Body of pancreas (tissue), 4 donors: ENCODE data around the gene AQP12B. TPM values are rescaled to one million over a fixed set of nuclear protein-coding genes. Genes with fewer than 3 reads are reported as not detected.

Experiments
- ATAC-seq: fragments of 150-250 bp; one replicate; pipeline ENCODE4 v1.9.1; 2016
- DNase-seq, 4 donors: peaks; one replicate each; pipeline ENCODE4 v3.0.0-alpha.2; 2019
- H3K27ac ChIP-seq, 4 donors: fragments of 200-600 bp; sonication (generic); 1 replicate in 3 of 4; 2 replicates in 1 of 4; pipeline versions ENCODE4 v1.5.1 to v1.6.1; 2016 to 2019; ENCODE audit warnings: mild to moderate bottlenecking in 1 of 4, mixed read lengths in 1 of 4, moderate library complexity in 1 of 4
- H3K27me3 ChIP-seq, 2 donors: fragments of 200-600 bp; sonication (generic); one replicate each; pipeline ENCODE4 v1.6.0; 2016; ENCODE audit warnings: mild to moderate bottlenecking in 1 of 2
- H3K36me3 ChIP-seq, 2 donors: fragments of 200-600 bp; sonication (generic); replicated peaks in 1 of 2; 2 replicates each; pipeline ENCODE4 v1.5.1; 2016; ENCODE audit warnings: low read depth in 2 of 2; ENCODE audit not compliant: insufficient read depth in 1 of 2
- H3K4me1 ChIP-seq: fragments of 200-600 bp; sonication (generic); one replicate; pipeline ENCODE4 v1.6.0; 2016
- H3K4me3 ChIP-seq, 2 donors: fragments of 200-600 bp; sonication (generic); 1 replicate in 1 of 2; 2 replicates in 1 of 2; pipeline ENCODE4 v1.5.1; 2016 to 2019
- H3K9me3 ChIP-seq, 3 donors: fragments of 200-600 bp; sonication (generic); 1 replicate in 2 of 3; 2 replicates in 1 of 3; pipeline ENCODE4 v1.5.1; 2016
- CTCF ChIP-seq, 7 experiments: fragments of 450-650 bp in 4 of 7; fragments of 200-600 bp in 3 of 7; sonication (generic) in 3 of 7; IDR thresholded peaks; one replicate each; pipeline ENCODE4 v1.5.1; 2016 to 2019; ENCODE audit warnings: antibody characterized with exemption in 7 of 7
- POLR2A ChIP-seq, 3 donors: fragments of 450-650 bp; IDR thresholded peaks; one replicate each; pipeline ENCODE4 v1.6.1; 2016; ENCODE audit warnings: antibody characterized with exemption in 3 of 3, mild to moderate bottlenecking in 2 of 3
- WGBS, 2 donors: methylation state at CpG; one replicate each; pipeline ENCODE4 v1.1.5; 2017; 5-methylcytosine and 5-hydroxymethylcytosine counted together
- intact Hi-C: fragments of 100-400 bp; cut with DNase I; formaldehyde crosslinking; loops from one replicate; pipeline ENCODE4 v1.15.1; 2023
- total RNA-seq, 2 donors: library from RNA; depleted of rRNA; stranded (reverse); fragments of >200 nt; gene quantifications; one replicate each; pipeline ENCODE4 v1.1.0, GENCODE V29; 2016

AQP12B gene
- total RNA-seq, 2 donors from 2014 or later = 328 to 392 TPM

DNA sequence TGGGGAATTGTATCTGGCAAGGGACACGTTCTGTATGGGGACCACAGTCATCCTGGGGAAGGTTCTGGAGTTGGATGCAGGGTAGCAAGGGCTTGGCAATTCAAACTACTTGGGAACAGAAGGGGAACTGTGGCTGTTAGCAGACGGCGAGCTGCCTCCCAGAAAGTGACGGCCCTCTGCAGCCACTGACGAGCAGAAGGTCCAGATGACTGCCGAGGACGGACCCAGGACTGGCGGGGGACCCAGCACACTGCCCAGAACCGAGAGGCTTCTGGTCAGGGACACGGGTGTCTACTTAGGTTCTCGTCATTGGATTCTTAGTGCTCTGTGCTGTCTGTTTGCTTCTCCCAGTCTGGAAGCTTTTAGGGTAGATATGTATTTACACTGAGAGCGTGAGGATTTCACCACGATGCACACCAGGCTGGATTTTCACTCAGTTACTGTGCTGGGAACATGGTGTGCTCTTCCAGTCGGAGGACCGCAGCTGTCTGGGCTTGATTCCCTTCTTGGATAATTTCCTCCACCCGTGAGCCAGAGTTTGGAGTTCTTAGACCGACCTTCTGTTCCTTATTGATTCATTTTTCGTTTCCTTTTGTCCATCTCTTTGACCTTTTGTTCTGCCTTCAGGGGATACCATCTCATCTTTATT, 44.0 kb downstream of the AQP12B start:
- H3K9me3 ChIP-seq = no peaks in the 10 kb centered on the region
- no peaks in the 10 kb centered on the region for H3K27me3 ChIP-seq
- H3K36me3 ChIP-seq = no peaks in the 10 kb centered on the region
- intact Hi-C loops = no loop called here
- H3K27ac ChIP-seq = no peak overlapping the region
- 43 to 57% methylated on average over 8 to 18 of the region's 18 CpGs for WGBS, 2 donors
- no peaks in the 10 kb centered on the region for H3K4me1 ChIP-seq
- H3K4me3 ChIP-seq = no peak overlapping the region
- no peak for ATAC-seq
- TF ChIP-seq POLR2A (IDR thresholded peaks at IDR 0.05) (no peak), CTCF (IDR thresholded peaks at IDR 0.05) (no peak)
- peak in 2 of 4 donors; percentile 7 to 27 for DNase-seq

DNA sequence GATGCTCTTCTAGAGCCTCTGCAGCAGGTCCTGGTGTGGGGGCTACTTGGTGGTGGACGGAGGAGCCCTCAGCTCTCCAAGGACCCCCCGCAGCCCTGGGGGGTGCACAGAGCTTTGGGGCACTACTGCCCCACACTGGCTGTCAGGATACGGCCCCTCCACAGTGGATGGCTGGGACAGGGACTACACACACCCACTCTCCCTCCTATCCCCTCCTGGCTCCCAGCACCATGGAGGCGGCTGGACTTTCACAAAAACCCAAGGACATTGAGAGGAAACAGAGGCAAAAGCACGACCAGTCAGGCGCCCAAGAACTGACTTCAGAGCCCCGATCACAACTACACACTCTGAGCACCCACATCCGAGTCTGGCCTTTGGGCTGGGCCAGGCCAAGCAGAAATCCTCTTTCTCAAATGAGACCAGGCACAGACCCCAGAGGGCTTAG, 44.8 kb downstream of the AQP12B start:
- TF ChIP-seq CTCF (IDR thresholded peaks at IDR 0.05) (no peak), POLR2A (IDR thresholded peaks at IDR 0.05) (no peak)

DNA sequence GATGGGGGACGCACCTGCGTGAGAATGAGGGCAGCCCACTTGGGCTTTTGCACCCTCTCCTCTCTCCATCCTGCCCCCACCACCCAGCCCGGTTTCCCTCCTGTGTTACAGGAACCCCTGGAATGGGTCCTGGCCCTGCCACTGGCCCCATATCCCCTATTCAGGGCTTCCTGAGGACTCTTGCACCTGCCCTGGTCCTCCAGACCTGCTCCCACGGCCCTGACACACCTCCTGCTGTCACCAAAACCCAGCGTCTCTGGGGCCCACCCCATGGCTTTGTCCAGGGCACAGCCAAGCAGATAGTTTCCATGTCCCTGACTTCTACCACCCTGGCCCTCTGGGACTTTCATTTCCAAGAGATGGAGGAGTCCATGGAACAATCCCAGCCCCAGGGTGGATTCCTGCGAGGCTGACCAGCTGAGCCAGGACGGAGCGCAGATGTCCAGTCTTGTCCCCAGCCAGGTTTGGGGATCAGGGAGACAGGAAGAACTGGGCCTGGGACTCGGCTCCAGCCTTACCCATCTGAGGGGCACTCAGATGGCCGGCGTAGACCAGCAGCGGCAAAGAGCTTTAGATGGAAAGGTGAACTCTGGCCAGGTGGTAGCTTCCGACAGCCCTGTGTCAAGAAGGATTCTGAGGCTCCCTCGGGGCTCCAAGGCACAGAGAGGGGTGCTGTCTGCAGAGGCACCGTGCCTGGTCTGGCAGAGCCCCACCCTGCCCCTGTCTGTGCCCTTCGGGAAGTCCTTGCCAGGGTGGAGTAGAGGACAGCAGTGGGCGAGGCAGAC, 45.4 kb downstream of the AQP12B start:
- TF ChIP-seq CTCF (IDR thresholded peaks at IDR 0.05) (no peak), POLR2A (IDR thresholded peaks at IDR 0.05) (no peak)
- no peaks in the 10 kb centered on the region for H3K4me1 ChIP-seq
- H3K27me3 ChIP-seq = no peaks in the 10 kb centered on the region
- ATAC-seq (no peak), DNase-seq (no peak)
- H3K9me3 ChIP-seq = no peaks in the 10 kb centered on the region
- no peak overlapping the region for H3K27ac ChIP-seq
- no peaks in the 10 kb centered on the region for H3K36me3 ChIP-seq
- WGBS, 2 donors = 40 to 79% methylated on average over 3 to 17 of the region's 17 CpGs
- no peak overlapping the region for H3K4me3 ChIP-seq
- intact Hi-C loops = no loop called here

More for the DNA sequence above, 44.8 kb downstream of the AQP12B start:
- DNase-seq (no peak), ATAC-seq (no peak)
- Histone ChIP-seq H3K9me3 (no peaks in the 10 kb centered on the region), H3K27me3 (no peaks in the 10 kb centered on the region), H3K4me1 (no peaks in the 10 kb centered on the region), H3K4me3 (no peak overlapping the region), H3K27ac (no peak overlapping the region), H3K36me3 (no peaks in the 10 kb centered on the region)
- intact Hi-C loops = no loop called here
- WGBS, 2 donors = 61 to 80% methylated on average over 1 to 8 of the region's 8 CpGs

DNA sequence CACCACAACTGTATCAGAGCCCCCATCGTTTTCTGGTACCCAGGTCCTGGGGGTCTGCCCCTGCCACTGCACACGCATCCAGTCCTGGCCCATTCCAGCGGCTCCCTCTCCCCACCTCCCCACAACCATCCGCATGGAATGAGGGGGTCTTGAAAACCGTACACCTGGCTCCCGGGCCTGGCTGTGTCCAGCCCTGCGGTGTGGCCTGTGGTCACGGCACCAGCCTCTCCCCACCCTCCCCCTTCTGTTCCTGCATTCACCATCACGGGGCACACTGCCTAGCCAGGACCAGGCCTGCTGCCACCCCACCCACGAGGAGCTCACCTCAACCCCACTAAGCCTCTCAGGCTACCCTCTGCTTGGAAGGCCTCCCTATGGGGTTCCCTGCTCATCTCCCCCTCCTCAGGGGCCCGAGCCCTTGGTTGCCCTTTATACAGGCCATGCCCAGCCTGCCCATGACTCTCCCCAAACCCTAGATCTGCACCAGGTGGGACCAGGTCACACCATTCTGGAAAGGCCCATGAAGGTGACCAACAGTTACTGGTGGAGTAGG, 46.0 kb downstream of the AQP12B start:
- Histone ChIP-seq H3K9me3 (no peaks in the 10 kb centered on the region), H3K27me3 (no peaks in the 10 kb centered on the region), H3K4me3 (no peak overlapping the region), H3K4me1 (no peaks in the 10 kb centered on the region), H3K36me3 (no peaks in the 10 kb centered on the region), H3K27ac (no peak overlapping the region)
- no peak for ATAC-seq
- no peak for DNase-seq
- TF ChIP-seq POLR2A (IDR thresholded peaks at IDR 0.05) (no peak), CTCF (IDR thresholded peaks at IDR 0.05) (no peak)
- 75% methylated on average over 11 of the region's 11 CpGs for WGBS, 2 donors
- intact Hi-C loops = no loop called here
